ENCODE data around the gene TRIM50.
"Not testable (repeated sequence)": the region's sequence is repeated elsewhere in the genome, so short reads cannot be mapped to it uniquely, and the experiment has no call there.

Gene TRIM50

DNA sequence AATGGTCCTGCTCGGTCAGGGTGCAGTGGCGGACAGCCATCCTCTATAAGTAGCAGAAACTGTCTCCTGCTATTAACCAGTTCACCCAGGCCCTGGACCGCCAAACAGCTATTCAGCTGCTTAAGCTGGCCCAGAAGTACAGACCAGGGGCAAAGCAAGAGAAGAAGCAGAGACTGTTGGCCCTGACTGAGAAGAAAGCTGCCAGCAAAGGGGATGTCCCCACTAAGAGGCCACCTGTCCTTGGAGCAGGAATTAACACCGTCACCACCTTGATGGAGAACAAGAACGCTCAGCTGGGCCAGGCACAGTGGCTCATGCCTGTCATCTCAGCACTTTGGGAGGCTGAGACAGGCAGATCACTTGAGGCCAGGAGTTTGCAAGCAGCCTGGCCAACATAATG is 13.6 kb downstream of the TRIM50 start:
- no peak for DNase-seq (ENCODE audit: low read depth)

DNA sequence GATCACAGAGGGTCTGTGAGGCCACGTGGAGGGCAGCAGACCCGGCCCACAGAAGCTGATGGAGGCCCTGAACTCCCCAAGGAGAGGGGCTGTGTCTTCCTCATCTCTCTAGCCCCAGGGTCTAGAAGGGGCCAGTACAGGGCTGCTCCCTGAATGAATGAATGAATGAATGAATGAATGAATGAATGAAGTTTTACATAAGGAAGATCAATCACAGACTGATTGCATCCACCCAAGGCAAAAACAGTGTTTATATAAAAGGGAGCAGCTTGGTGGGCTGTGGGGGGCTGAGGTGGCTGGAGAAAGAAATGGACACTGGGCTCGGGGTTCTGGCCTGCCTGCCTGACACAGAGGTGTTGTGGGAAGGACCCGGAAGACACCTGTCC is 14.4 kb downstream of the TRIM50 start:
- no peak for DNase-seq (ENCODE audit: low read depth)

DNA sequence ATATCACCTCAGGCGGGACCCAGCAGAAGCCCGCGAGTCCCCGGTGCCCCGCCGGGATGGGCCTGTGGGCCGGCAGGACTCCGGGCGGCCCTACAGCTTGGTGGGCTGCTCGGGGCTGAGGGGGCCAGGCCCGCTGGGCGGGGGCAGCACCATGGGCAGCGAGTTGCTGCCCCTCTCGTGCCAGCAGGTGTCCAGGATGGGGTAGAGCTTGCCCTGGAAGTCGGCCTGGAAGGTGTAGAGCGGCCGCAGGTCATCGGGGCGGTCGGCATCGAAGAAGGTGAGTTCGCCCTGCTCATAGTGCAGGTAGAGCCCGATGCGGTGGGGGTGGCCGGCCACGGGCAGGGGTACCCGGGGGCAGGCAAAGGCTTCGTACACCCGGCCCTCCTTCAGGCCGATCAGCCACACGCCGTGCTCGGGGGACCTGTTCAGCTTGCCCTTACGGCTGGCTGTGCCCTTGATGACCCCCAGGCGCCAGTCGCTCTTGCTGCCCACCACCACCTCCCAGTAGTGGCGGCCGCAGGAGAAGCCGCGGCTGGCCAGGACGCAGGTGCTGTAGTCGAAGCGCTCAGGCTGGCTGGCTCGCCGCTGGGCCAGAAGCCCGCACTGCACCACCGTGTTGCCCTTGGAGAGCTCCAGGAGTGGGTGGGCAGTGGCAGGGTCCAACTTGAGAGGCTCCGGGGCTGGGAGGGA is 14.9 kb downstream of the TRIM50 start:
- no peak for DNase-seq (ENCODE audit: low read depth)

DNA sequence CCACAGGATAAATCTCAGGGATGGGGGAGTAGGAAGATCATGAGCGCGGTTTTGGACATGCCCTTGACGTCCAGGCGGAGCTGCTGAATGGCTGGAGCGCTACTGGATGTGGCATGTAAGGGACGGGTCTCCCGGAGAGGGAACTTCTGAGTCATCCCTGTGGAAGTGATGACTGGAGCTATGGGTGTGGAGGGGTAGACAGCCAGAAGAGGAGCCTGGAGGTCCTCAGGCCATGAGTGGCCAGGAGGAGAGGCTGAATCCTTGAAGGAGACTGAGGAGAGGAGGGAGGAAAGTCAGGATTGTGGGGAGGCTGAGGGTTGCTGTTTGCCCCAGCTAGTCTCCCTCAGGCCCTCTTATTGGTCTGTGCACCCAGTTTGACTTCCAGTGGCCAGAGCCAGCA is 16.5 kb downstream of the TRIM50 start:
- DNase-seq (ENCODE audit: low read depth), result not testable (repeated sequence)

DNA sequence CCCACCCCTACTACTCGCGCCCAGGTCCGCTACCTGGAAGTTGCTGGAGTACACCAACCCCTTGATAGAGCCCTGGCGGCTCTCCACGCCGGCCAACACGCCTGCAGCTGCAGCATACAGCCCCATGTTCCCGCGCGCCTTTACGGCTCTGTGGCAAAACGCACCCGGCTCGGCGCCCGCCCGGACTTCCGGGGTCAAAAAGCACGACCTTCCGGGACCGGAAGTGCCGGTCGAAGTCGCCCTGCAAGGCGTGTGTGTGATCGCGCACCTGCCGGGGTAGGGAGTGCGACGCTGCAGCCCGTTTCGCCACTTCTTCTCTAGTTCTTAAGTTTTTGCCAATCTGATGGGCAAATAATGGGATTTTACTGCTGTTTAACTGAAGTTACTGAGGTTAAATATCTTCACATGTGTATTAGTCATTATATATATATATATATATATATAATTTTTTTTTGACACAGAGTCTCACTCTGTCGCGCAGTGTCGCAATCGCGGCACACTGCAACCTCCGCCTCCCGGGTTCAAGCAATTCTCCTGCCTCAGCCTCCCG is 19.1 kb downstream of the TRIM50 start, which contains the start of gene NSUN5:
NSUN5 (minus strand) TSS at position 162 of the 550 bp plus-strand sequence; CDS start at position 126, 36 bp downstream.
- peak; percentile 82 for DNase-seq (ENCODE audit: low read depth)

DNA sequence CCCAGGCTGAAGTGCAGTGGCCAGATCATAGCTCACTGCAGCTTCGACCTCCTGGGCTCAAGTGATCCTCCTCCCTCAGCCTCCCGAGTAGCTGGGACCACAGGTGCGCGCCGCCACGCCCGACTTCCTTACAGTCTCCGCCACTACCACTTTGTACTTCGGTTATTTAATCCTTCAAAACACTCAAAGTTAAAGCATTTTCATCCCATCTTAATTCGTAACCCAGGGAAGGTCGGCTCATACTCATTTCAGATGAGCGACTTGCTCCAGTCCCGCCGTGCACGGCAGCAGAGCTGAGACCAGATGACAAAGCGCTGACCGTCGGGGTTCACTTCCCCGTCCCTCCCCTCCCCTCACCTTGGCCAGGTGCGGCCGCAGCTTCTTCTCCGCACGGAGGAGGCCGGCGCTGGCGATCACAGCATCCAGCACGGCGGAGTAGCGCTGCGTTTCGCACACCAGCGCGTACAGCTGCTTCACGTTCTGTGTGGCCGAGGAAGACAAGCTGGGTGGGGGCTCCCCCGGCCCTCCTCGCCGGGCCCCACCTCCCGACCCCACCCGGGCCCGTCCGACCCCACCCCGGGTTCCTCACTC is 19.7 kb downstream of the TRIM50 start:
- no peak for DNase-seq (ENCODE audit: low read depth)

DNA sequence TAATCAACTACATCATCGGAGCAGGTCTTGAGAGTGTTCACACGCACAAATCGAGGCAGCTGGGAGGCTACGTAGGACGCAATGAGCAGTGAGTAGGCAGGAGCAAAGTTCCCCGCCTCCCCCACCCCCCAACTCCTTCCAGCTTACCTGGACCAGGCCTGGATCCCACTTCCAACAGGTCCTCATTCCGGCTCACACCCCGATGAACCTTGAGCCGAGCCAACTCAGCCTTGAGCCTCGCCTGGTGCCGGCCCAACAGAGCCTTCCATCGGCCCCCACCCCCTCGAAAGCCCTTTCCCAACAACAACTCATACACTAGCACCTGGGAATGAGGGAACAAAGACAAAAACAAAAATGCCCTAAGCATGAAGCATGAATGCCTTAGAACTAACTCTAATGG is 20.4 kb downstream of the TRIM50 start:
- no peak for DNase-seq (ENCODE audit: low read depth)

DNA sequence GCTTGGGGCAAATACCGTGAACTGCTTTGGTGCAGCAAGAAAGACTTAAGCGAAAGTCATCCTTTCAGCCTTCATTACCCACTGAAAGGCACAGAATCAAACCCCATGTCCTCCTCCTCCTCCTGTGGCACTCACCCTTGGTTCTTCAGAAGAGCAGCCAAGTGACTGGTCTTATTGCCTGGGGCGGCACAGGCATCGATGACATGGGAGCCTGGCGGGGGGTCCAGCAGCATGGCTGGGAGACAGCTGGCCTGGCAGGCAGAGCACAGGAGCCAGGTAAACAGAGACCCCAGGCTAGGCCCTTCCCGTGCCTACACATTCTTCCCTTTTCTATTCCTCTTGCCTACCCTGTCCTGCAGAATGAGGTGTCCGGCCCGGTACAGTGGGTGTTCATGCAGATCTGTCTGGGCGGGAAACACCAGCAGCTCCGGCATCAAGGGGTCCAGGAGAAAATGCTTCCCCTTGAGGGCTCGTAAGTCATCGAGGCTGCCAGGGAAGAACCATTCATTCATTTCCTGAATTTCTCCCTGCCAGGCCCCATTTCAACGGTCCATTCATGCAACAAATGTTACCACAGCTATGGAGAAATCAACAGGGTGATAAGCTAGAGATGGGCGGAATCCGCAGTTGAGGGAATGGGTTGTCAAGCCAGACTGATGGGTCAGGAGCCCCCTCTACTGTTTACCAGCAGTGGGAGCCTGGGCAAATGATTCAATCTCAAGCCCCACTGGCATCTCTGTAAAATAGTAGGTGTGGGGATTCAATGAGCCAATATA is 23.1 kb downstream of the TRIM50 start:
- not testable (repeated sequence) for DNase-seq (ENCODE audit: low read depth)

DNA sequence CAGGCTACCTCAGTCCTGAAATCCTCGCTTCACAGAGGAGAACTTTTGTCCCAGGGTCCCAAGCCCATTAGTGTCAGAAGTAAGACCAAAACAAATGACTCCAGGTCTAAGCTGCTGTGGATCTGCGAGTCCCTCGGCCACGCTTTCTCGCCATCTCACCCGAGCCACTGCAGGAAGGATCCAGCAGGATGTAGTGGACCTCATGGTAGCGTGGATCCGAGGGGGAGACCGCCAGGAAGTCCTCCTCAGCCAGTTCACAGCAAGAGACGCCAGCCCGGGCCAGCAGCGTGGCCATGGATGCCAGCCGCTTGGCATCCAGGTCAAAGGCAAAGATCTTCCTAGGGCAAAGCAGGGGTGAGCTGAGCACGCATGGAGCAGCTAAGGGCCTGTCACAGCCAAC is 23.8 kb downstream of the TRIM50 start:
- no peak for DNase-seq (ENCODE audit: low read depth)

DNA sequence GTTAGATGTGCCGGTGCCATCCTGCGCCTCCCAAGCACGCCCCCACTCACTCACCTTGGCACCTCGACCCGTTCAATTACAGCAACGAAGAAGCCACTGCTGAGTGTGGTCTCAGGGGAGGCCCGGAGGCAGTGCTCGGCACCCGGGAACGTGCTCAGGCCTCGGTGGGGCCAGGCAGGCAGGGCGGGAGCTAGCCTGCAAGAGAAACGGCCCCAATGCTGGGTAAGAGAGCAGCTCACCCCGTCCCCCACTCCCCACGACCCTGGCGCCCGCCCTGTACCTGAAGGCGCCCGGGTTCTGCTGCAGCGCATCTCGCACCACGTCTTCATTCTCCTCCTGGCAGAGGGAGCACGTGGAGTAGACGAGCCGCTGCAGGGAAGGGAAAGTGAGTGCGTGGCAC is 24.3 kb downstream of the TRIM50 start:
- no peak for DNase-seq (ENCODE audit: low read depth)

DNA sequence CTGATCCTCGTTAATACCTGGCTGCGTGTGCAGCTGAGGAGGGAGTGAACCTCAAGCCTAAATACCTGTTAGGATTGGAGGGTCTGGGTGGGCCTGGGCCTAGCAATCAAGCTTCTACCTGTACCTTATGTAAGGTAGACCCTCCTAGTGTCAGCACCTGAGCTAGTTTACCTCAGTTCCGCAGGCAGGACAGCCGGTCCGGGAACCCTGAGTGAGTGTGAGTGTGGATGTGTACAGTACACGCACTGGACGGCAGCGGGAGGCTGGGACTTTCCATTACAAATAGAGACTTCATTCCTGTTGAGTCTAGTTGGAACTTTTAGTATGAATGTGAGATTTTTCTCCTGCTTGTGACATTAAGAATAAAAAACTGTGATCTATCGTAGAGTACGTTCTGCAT is 25.0 kb downstream of the TRIM50 start:
- DNase-seq (ENCODE audit: low read depth), result not testable (repeated sequence)

DNA sequence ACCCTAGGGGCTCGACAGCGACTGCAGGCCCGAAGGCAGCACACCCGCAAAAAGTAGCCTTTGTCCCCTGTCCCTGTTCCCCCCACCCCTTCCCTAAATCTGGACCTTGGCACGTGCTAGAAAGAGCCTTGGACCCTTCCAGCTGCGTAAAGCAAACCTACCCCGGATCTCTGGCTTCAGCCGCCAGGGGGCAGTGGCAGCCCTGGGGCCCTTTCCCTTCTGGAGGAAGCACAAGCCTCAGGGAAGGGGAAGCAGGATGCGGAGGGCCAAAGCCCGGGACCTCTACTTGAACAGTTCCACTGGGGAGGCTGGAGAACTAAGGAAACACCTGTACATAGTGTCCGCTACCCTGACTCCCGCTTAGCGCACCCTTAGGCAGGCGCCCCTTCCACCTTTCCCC is 26.8 kb downstream of the TRIM50 start:
- DNase-seq (ENCODE audit: low read depth), result not testable (repeated sequence)

DNA sequence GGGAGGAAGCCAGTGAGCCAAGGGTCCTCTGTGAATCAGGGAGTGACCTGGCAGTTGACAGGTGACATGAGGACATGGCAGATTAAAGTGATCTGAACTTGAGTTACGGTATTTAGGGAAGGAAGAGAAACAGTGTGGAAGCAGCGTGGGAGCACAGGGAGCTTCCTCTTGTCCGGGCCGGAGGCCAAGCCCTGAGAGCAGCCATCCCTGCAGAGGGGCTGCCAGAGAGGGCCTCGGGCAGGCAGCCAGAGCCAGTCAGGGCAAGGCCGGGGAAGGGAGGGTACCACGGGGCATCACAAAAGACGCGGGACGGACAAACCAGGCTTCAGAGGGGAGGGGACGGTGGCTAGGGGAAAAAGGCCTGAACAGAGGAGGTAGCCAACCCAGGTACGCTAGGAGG is 28.1 kb downstream of the TRIM50 start:
- DNase-seq (ENCODE audit: low read depth), result not testable (repeated sequence)

DNA sequence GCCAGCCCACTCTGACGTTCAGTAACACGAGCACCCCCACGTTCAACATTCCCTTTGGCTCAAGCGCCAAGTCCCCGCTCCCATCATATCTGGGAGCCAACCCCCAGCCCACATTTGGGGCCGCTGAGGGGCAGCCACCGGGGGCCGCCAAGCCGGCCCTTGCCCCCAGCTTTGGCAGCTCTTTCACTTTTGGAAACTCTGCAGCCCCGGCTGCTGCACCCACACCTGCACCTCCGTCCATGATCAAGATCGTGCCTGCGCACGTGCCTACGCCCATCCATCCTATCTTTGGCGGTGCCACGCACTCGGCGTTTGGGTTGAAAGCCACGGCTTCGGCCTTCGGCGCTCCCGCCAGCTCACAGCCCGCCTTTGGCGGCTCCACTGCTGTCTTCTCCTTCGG is 30.2 kb downstream of the TRIM50 start:
- DNase-seq (ENCODE audit: low read depth), result not testable (repeated sequence)

DNA sequence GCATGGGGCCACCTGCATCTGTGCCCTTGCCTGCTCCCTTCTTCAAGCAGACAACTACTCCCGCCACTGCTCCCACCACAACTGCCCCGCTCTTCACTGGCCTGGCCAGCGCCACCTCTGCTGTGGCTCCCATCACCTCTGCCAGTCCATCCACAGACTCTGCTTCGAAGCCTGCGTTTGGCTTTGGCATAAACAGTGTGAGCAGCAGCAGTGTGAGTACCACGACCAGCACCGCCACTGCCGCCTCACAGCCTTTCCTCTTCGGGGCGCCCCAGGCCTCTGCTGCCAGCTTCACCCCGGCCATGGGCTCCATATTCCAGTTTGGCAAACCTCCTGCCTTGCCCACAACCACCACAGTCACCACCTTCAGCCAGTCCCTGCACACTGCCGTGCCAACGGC is 30.6 kb downstream of the TRIM50 start:
- not testable (repeated sequence) for DNase-seq (ENCODE audit: low read depth)

DNA sequence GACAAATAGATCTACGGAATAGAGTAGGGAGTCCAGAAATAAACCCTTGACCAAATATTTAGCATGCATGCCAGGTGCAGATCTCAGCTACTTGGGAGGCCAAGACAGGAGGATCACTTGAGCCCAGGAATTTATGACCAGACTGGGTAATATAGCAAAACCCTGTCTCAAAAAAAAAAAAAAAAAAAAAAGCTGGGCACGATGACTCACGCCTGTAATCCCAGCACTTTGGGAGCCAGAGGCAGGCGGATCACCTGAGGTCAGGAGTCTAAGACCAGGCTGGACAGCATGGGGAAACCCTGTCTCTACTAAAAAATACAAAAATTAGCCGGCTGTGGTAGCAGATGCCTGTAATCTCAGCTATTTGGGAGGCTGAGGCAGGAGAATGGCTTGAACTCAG is 50.7 kb downstream of the TRIM50 start:
- DNase-seq (ENCODE audit: low read depth), result not testable (repeated sequence)

DNA sequence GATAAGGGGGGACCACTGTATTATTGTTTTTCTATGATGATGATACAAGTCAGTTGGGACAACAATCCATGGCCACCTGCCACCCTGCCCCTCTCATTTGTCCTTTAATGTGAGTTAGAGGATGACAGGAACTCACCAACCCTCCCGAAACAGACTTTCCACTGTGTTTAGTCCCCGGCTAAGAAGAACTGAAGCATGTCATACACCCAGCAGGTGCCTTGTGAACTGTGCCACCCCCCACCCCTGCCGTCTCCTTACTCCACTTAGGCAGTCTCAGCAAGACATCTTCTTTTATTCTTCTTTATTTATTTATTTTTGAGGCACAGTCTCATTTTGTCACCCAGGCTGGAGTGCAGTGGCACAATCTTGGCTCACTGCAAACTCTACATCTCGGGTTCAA is 60.1 kb downstream of the TRIM50 start:
- not testable (repeated sequence) for DNase-seq (ENCODE audit: low read depth)

DNA sequence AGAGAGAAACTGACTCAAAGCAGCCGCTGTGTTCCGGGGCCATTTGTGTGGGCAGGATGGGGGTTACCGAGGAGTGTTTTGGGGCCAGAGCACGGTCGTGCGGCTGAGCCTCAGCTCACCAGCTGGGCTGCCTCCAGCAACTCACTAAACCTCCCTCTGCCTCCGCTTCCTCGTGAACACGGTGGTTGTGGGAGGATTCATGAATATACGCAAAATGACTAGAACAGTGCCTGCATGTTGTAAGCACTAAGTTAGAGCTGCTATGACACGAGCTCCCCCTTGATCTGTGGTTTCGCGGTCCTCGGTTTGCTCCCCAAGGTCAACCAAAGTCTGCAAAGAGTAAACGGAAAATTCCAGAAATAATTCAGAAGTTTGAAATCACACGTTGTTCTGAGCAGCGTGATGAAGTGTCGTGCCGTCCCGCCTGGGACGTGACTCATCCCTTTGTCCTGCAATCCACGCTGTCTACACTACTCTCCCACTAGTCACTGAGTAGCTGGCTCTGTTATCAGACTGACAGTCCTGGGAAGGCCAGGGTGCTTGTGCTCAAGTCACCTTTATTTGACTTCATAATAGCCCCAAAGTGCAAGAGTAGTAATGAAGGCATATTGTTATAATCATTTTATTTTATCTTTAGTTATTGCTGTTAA is 61.0 kb downstream of the TRIM50 start:
- DNase-seq (ENCODE audit: low read depth), result not testable (repeated sequence)

Data from T follicular helper cell (primary cell).